ENCODE measurements around the gene SHE.

SHE gene

DNA sequence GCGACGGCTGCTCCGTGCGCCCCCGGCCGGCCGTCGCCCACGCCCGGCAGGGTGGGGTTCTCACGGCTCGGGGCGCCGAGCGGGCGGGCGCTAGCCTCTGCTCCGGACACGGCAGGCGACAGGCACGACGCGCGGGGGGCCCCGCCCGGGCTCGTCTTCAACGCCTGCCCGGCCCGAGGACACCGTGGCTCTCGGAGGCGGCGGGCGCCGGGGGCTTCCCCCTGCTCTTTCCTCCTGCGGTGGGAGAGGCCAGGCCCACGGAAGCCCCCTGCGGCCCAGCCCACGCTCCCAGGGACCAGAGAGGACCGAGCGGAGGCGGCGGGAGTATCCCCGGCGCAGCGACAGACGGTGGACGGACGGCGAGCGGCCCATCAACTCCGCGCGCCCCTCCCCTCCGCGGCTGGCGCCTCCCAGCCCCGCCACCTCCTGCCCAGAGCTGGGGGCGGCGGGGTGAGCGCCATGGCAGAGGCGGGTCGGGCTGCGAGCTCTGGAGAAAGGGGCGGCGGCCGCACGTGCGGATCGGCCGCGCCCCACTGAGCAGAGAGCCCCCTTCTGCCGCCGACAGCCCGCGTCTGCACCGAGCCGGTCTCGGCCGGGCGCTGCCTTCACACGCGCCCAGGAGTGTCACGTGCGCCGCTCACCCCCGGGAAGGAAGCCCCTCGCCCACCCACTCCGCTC is at the start of gene SHE, which contains the start of gene TDRD10:
Gene SHE, minus strand, starts transcription at position 347 of the 678 bp plus-strand sequence. CDS start 386 bp downstream, outside the sequence.
Gene TDRD10, plus strand, starts transcription at position 154 of the 678 bp plus-strand sequence. CDS start 4,685 bp downstream, outside the sequence.
- no peak within 1 kb of the TSS for H3K4me3 ChIP-seq (ENCODE audit: low read depth, low read length)
- no peak for DNase-seq (ENCODE audit: low read depth)
- TF ChIP-seq, protein P1, sequence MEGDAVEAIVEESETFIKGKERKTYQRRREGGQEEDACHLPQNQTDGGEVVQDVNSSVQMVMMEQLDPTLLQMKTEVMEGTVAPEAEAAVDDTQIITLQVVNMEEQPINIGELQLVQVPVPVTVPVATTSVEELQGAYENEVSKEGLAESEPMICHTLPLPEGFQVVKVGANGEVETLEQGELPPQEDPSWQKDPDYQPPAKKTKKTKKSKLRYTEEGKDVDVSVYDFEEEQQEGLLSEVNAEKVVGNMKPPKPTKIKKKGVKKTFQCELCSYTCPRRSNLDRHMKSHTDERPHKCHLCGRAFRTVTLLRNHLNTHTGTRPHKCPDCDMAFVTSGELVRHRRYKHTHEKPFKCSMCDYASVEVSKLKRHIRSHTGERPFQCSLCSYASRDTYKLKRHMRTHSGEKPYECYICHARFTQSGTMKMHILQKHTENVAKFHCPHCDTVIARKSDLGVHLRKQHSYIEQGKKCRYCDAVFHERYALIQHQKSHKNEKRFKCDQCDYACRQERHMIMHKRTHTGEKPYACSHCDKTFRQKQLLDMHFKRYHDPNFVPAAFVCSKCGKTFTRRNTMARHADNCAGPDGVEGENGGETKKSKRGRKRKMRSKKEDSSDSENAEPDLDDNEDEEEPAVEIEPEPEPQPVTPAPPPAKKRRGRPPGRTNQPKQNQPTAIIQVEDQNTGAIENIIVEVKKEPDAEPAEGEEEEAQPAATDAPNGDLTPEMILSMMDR (IDR thresholded peaks at IDR 0.05; ENCODE audit: control insufficient read depth, extremely low read depth, insufficient read depth), result no peak

DNA sequence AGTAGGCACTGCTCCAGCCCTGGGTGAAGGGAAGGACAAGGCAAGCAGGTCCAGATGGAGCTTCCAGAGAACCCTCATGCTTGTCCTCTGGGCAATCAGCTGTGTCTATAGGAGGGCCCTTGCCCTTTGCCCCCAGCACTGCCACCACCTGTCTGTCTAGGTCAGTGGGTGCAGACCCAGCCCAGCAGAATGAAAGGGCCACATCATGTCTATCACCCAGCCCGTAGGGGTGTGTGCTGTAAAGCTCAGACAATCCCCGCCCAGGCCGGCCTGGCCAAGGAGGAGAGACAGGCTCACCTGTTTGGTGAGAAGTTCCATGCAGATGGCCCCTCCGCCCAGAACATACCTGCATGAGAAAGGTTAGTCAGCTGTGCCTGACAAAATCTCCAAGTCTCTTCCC is 49.3 kb upstream of the SHE start:
- no peak overlapping the region for H3K4me3 ChIP-seq (ENCODE audit: low read depth, low read length)
- TF ChIP-seq, protein P1 (IDR thresholded peaks at IDR 0.05; ENCODE audit: control insufficient read depth, extremely low read depth, insufficient read depth), result no peak
- DNase-seq (ENCODE audit: low read depth), result no peak

DNA sequence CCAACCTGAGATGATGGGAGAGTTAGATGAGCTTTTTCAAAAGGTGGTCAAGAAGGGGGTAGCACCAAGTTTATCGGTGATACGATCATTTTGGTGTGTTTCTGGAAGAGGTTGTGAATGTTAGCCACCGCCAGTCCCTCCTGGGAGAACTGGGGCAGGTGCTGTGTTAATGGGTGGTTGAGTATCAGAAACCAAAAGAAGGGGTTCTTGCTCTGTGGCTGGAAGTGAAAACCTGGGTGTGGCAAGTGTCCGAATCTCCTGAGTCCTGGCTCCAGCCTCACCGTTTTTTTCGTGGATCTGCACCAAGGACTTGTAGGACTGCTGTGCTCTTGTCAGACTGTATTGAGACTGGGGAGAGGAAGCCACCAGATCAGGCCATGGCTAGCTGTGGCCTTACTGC is 48.4 kb upstream of the SHE start:
- no peak overlapping the region for H3K4me3 ChIP-seq (ENCODE audit: low read depth, low read length)
- TF ChIP-seq, protein P1 (IDR thresholded peaks at IDR 0.05; ENCODE audit: control insufficient read depth, extremely low read depth, insufficient read depth), result no peak
- DNase-seq (ENCODE audit: low read depth), result no peak

DNA sequence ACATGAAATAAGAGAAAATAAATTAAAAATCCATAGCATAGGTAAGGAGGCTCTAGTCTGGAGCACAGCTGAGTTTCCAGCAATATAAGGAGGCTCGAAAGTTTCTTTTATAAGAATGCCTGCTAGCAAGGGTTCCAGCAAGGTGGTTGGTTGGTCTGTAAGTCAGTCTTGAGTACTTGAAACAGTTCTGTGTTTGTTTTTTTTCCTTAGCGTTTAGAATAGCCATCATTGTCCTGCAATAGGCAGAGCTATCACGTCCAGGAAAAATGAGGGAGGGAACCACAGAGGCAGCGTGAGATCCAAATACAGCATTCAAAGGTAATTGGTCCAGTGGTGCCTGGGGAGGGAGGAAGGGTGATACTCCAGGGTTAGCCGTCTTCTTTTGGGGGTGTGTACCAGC is 47.9 kb upstream of the SHE start:
- TF ChIP-seq, protein P1 (IDR thresholded peaks at IDR 0.05; ENCODE audit: control insufficient read depth, extremely low read depth, insufficient read depth), result no peak
- H3K4me3 ChIP-seq (ENCODE audit: low read depth, low read length), result no peak overlapping the region
- DNase-seq (ENCODE audit: low read depth), result no peak

DNA sequence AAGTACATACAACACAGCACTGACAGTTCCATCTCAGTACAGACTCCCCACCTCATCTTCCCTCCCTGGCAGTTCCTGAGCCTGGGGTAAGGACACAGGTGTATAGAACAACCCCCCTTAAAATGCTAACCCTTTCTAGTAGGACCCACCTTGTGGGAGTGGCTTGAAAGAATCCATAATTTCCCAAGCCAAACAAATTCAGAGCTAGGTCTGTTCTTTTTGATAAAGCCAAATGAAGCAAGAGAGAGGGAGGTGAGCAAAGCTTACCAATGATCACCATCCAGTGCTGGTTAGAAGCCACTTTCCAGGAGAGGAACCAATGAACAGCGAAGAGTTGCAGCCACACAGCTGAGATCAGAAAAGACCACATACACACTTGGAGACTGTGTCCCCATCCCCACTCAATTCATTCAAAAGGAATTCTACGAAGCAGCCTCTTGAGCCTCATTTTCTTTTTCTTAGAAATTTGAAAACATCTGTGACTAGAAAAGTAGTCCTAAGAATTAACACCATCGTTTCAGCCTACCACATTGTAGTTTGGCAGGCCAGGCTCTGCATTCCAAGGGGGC is 47.1 kb upstream of the SHE start:
- no peak for DNase-seq (ENCODE audit: low read depth)
- TF ChIP-seq, protein P1 (IDR thresholded peaks at IDR 0.05; ENCODE audit: control insufficient read depth, extremely low read depth, insufficient read depth), result no peak
- H3K4me3 ChIP-seq (ENCODE audit: low read depth, low read length), result no peak overlapping the region

DNA sequence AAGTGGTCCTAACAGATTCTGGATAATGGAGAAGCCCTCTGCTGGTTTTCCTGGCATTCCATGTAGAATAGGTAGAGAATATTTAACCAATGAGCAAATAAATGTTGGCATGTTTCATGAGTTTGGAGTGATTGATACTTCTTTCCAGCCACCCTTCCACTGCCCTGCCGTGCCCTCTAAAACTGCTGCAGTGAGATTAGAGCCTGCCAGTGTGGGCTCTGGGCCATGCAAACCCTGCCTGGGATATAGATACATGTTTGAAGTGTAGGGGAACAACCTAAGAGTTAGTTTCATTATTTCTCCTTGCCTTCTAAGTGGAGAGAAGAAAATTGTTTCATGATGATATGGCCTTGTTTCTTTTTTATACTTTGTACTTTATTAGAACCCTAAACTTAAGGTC is 45.8 kb upstream of the SHE start:
- DNase-seq (ENCODE audit: low read depth), result no peak
- H3K4me3 ChIP-seq (ENCODE audit: low read depth, low read length), result no peak overlapping the region
- TF ChIP-seq, protein P1 (IDR thresholded peaks at IDR 0.05; ENCODE audit: control insufficient read depth, extremely low read depth, insufficient read depth), result no peak

Data from LNCaP clone FGC (cell line).